GM21390 (cell line): ENCODE measurements around the gene BCL6.

Source experiments
- ATAC-seq: cut with Tn5 transposase; IDR thresholded peaks from one replicate; pipeline ENCODE4 v1.9.1; 2021; ENCODE audit not compliant: unreplicated experiment

The BCL6 gene

GRCh38 chr3:187745201-187746058 is at the start of gene BCL6:
TSS of gene BCL6 (minus strand) at chr3:187745468. CDS start at chr3:187733693, 11,775 bp downstream.
- peak; percentile 68 for ATAC-seq

- no peak for ATAC-seq
Observed at GRCh38 chr3:187794731-187795130, 49.5 kb upstream of the BCL6 start.

GRCh38 chr3:187793618-187794017 is 48.4 kb upstream of the BCL6 start:
- ATAC-seq: no peak

- ATAC-seq: no peak
Observed at GRCh38 chr3:187792521-187792920, 47.3 kb upstream of the BCL6 start.

GRCh38 chr3:187789872-187790271 is 44.6 kb upstream of the BCL6 start:
- ATAC-seq: no peak

GRCh38 chr3:187788984-187789857 is 44.0 kb upstream of the BCL6 start:
- ATAC-seq: no peak

- no peak for ATAC-seq
Observed at GRCh38 chr3:187783098-187783497, 37.8 kb upstream of the BCL6 start.

- ATAC-seq: no peak
Observed at GRCh38 chr3:187782006-187782405, 36.7 kb upstream of the BCL6 start.

GRCh38 chr3:187781001-187781400 is 35.7 kb upstream of the BCL6 start:
- no peak for ATAC-seq

- ATAC-seq: no peak
Observed at GRCh38 chr3:187778726-187779125, 33.5 kb upstream of the BCL6 start.

- peak; percentile 44 for ATAC-seq
Observed at GRCh38 chr3:187777331-187777941, 32.2 kb upstream of the BCL6 start.

- ATAC-seq: no peak
Observed at GRCh38 chr3:187775549-187775948, 30.3 kb upstream of the BCL6 start.

- ATAC-seq: no peak
Observed at GRCh38 chr3:187774185-187774789, 29.0 kb upstream of the BCL6 start.

GRCh38 chr3:187773233-187774184 is 28.2 kb upstream of the BCL6 start:
- peak; percentile 73 for ATAC-seq

GRCh38 chr3:187770224-187770623 is 25.0 kb upstream of the BCL6 start:
- ATAC-seq: peak; percentile 52

- no peak for ATAC-seq
Observed at GRCh38 chr3:187769771-187770170, 24.5 kb upstream of the BCL6 start.

GRCh38 chr3:187767266-187768012 is 22.2 kb upstream of the BCL6 start:
- no peak for ATAC-seq

- ATAC-seq: no peak
Observed at GRCh38 chr3:187765342-187765741, 20.1 kb upstream of the BCL6 start.
